A549 (cell line): ENCODE measurements around the gene GULP1.

Experiments
- EP300 ChIP-seq, 2 experiments: fragments of >200 bp; sonication (Bioruptor Twin); formaldehyde crosslinking; IDR thresholded peaks; 2 replicates in 1 of 2; 3 replicates in 1 of 2; pipeline ENCODE4 v1.6.1; 2016 to 2017
- JUNB ChIP-seq: fragments of >200 bp; sonication (Bioruptor Twin); formaldehyde crosslinking; IDR thresholded peaks from 2 replicates; pipeline ENCODE4 v1.6.1; 2016
- SMC3 ChIP-seq: fragments of >200 bp; sonication (Bioruptor Twin); formaldehyde crosslinking; IDR thresholded peaks from 3 replicates; pipeline ENCODE4 v1.6.1; 2018; ENCODE audit warnings: inconsistent platforms
- TF ChIP-seq, protein P1 (sequence below): fragments of >200 bp; sonication (Bioruptor Twin); formaldehyde crosslinking; IDR thresholded peaks from 3 replicates; pipeline ENCODE4 v1.5.1; 2016

DNA sequence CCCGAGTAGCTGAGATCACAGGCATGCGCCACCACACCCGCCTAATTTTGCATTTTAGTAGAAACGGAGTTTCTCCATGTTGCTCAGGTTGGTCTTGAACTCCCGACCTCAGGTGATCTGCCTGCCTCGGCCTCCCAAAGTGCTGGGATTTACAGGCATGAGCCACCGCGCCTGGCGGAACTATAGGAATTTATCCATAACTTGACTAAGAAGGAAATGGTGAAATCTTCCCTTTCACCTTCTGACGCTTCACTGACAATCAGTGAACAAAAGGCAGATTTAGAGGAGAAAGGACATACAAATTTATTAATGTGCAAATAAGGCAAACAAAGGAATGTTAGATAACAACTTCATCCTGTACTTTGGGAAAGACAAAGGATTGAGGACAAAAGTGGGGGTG, 15.4 kb upstream of the GULP1 start:
- TF ChIP-seq JUNB, result no peak
- TF ChIP-seq, protein P1, sequence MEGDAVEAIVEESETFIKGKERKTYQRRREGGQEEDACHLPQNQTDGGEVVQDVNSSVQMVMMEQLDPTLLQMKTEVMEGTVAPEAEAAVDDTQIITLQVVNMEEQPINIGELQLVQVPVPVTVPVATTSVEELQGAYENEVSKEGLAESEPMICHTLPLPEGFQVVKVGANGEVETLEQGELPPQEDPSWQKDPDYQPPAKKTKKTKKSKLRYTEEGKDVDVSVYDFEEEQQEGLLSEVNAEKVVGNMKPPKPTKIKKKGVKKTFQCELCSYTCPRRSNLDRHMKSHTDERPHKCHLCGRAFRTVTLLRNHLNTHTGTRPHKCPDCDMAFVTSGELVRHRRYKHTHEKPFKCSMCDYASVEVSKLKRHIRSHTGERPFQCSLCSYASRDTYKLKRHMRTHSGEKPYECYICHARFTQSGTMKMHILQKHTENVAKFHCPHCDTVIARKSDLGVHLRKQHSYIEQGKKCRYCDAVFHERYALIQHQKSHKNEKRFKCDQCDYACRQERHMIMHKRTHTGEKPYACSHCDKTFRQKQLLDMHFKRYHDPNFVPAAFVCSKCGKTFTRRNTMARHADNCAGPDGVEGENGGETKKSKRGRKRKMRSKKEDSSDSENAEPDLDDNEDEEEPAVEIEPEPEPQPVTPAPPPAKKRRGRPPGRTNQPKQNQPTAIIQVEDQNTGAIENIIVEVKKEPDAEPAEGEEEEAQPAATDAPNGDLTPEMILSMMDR, result no peak
- TF ChIP-seq EP300 (IDR thresholded peaks at IDR 0.05), result no peak
- no peak for TF ChIP-seq SMC3
